Tibial artery (tissue), 4 donors: ENCODE data around the gene CSTB.

Experiments used
- DNase-seq, 2 donors: peaks; one replicate each; pipeline ENCODE4 v3.0.0-alpha.2; 2019
- H3K27ac ChIP-seq, 2 donors: fragments of 200-600 bp; sonication (generic) in 1 of 2; 1 replicate in 1 of 2; 2 replicates in 1 of 2; pipeline ENCODE4 v1.5.1; 2018 to 2019; ENCODE audit warnings: mild to moderate bottlenecking in 1 of 2
- H3K27me3 ChIP-seq, 2 donors: fragments of 200-600 bp; sonication (generic) in 1 of 2; one replicate each; pipeline versions ENCODE4 v1.5.1 to v1.6.0; 2016 to 2019
- H3K36me3 ChIP-seq, 3 donors: fragments of 200-600 bp; sonication (generic) in 2 of 3; one replicate each; pipeline ENCODE4 v1.5.1; 2016 to 2019; ENCODE audit warnings: mild to moderate bottlenecking in 2 of 3
- H3K4me1 ChIP-seq, 4 donors: fragments of 200-600 bp; sonication (generic) in 2 of 4; 1 replicate in 3 of 4; 2 replicates in 1 of 4; pipeline ENCODE4 v1.5.1; 2016 to 2019
- H3K4me3 ChIP-seq, 2 donors: fragments of 200-600 bp; sonication (generic) in 1 of 2; 1 replicate in 1 of 2; 2 replicates in 1 of 2; pipeline ENCODE4 v1.5.1; 2018 to 2019; ENCODE audit warnings: mild to moderate bottlenecking in 2 of 2
- H3K9me3 ChIP-seq, 3 donors: fragments of 200-600 bp; sonication (generic) in 1 of 3; one replicate each; pipeline ENCODE4 v1.5.1; 2016 to 2019
- CTCF ChIP-seq, 2 experiments: fragments of 200-600 bp in 1 of 2; fragments of 450-650 bp in 1 of 2; IDR thresholded peaks; one replicate each; pipeline ENCODE4 v1.5.1; 2017 to 2019; ENCODE audit warnings: antibody characterized with exemption in 2 of 2, mild to moderate bottlenecking in 1 of 2, moderate library complexity in 1 of 2
- intact Hi-C: fragments of 100-400 bp; cut with DNase I; formaldehyde crosslinking; loops from one replicate; pipeline ENCODE4 v1.15.0; 2023; ENCODE audit warnings: low total_unique reads

Gene CSTB

GRCh38 chr21:43728467-43729390 lies 47.4 kb downstream of the CSTB start:
- intact Hi-C loops = loop anchor here (2.0 kb wide), 1 partner anchor 70 kb away; the partner anchor contains the start of genes HSF2BP and RRP1B
- Histone ChIP-seq H3K4me1 (peaks cover 4 to 77% (median 55%) of the 10 kb centered on the region in 4 donors), H3K36me3 (peaks cover 0 to 6% (median 6%) of the 10 kb centered on the region in 3 donors), H3K9me3 (no peaks in the 10 kb centered on the region), H3K4me3 (peak overlapping the region; percentile 55 to 72), H3K27me3 (no peaks in the 10 kb centered on the region), H3K27ac (peak overlapping the region; percentile 91 to 92)
- peak; percentile 7 to 40 for TF ChIP-seq CTCF (IDR thresholded peaks at IDR 0.05)
- DNase-seq = peak; percentile 97 to 99

DNA sequence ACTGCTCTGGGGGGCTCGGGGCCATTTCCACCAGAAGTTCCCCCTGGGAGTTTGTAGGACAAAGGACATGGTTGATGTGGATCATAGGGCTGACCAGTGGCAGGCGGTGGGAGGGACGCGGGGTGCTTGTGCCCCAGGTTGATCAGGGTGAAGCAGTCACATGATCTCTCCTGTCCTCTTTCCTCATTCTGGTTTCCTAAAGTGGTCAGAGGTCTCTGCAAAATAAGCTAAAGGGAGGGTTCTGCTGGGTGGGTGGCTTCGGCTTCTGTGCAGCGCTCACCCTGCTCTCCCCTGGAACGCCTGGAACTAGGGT lies 48.0 kb downstream of the CSTB start:
- Histone ChIP-seq H3K4me3 (peak overlapping the region; percentile 55 to 72), H3K27ac (peak overlapping the region; percentile 91 to 92), H3K9me3 (no peaks in the 10 kb centered on the region), H3K36me3 (peaks cover 0 to 11% (median 8%) of the 10 kb centered on the region in 3 donors), H3K27me3 (no peaks in the 10 kb centered on the region), H3K4me1 (peaks cover 4 to 75% (median 52%) of the 10 kb centered on the region in 4 donors)
- no peak for DNase-seq
- intact Hi-C loops = loop anchor here (2.0 kb wide), 1 partner anchor 69 kb away; the partner anchor contains the start of genes HSF2BP and RRP1B
- no peak for TF ChIP-seq CTCF (IDR thresholded peaks at IDR 0.05)

DNA sequence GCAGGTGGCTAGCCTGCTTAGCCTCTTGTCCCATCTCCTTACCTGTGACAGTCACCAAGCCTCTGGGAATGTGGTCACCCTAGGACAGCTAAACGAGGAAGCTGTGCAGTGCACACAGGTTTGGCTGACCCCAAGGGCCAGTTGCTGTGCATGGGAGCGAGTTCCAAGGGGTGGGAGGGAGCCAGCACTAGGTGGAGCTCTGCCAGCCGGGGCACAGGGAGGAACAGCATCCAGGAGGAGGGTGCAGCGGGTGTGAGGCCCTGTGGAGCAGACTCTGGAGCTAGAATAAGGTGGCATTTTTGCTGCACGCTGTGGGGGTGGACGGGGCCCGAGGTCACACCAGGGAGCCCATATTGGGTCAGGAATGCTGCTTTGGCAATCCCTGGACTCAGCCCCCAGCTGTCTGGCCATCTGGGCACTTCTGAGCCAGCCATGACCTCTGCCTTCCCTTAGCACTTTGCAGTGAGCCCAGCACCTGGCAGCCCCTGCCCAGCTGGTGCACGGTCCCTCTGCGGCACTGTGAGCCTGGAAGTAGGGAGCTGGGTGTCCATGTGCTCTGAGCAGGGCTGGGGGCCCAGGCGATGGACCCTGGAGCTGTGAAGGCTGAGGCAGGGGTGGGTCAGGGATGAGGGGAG lies 48.5 kb downstream of the CSTB start:
- intact Hi-C loops = loop anchor here (2.0 kb wide), 1 partner anchor 69 kb away; the partner anchor contains the start of genes HSF2BP and RRP1B
- peaks cover 0 to 11% (median 8%) of the 10 kb centered on the region in 3 donors for H3K36me3 ChIP-seq
- TF ChIP-seq CTCF (IDR thresholded peaks at IDR 0.05) = no peak
- no peaks in the 10 kb centered on the region for H3K27me3 ChIP-seq
- H3K4me1 ChIP-seq = peaks cover 4 to 71% (median 49%) of the 10 kb centered on the region in 4 donors
- no peaks in the 10 kb centered on the region for H3K9me3 ChIP-seq
- H3K4me3 ChIP-seq = peak overlapping the region; percentile 55 to 72
- peak overlapping the region; percentile 91 to 92 for H3K27ac ChIP-seq
- peak in 1 of 2 donors; percentile 88 for DNase-seq

DNA sequence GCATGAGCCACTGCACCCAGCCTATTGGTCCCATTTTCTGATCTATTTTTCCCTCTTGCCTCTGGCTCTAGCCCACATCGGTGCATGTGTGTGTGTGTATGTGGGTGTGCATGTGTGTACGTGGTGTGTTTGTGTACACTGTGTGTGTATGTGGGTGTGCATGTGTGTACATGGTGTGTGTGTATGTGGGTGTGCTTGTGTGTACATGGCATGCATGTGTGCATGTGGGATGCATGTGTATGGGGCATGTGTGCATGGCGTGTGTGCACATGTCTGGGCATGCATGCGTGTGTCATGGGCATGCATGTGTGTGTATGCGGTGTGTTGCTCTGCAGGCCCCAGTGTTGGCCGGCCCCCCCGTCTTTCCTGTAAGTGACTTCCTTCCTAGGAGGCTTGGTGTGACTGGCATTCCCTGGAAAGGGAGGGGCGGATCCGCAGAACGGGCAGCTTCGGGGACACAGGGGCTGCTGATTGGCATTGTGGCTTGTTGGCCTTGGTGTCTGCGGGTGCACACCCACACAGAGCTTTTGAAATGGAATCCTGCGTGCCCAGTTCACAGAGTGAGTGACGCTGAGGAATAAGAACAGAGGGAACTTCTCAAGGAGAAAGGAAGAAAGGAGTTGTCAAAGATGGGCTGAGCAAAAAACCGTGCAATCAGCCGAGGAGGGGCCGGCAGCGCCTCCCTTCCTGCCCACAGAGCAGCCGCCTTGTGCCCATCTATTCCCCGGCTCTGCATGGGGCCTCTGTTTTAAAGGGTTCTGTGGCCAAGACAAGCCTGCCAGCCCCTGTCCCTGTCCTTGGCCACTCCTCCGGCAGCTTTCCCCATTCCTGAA lies 49.2 kb downstream of the CSTB start:
- no peak overlapping the region for H3K4me3 ChIP-seq
- H3K27ac ChIP-seq = peak overlapping the region; percentile 91 to 92
- H3K9me3 ChIP-seq = no peaks in the 10 kb centered on the region
- H3K4me1 ChIP-seq = peaks cover 4 to 70% (median 51%) of the 10 kb centered on the region in 4 donors
- TF ChIP-seq CTCF (IDR thresholded peaks at IDR 0.05) = no peak
- peak in 1 of 2 donors; percentile 80 for DNase-seq
- intact Hi-C loops = no loop called here
- H3K36me3 ChIP-seq = peaks cover 0 to 11% (median 8%) of the 10 kb centered on the region in 3 donors
- H3K27me3 ChIP-seq = no peaks in the 10 kb centered on the region
